Right ventricle myocardium inferior (tissue), 1 donor: ENCODE measurements around the gene ITGAE. TPM values are rescaled to one million over a fixed set of nuclear protein-coding genes. Genes with fewer than 3 reads are reported as not detected.
"Not testable (repeated sequence)": the region's sequence is repeated elsewhere in the genome, so short reads cannot be mapped to it uniquely, and the experiment has no call there.

Experiments used
- ATAC-seq: fragments of 200-7000 bp; cut with Tn5 transposase; one replicate; pipeline ENCODE4 v1.9.1; 2020; ENCODE audit warnings: mild to moderate bottlenecking, moderate library complexity
- DNase-seq: peaks from one replicate; pipeline ENCODE4 v3.0.0; 2021; ENCODE audit errors: missing footprints
- intact Hi-C: fragments of 100-400 bp; cut with DNase I; formaldehyde crosslinking; loops from one replicate; pipeline ENCODE4 v1.11.0; 2022
- total RNA-seq: library from RNA; stranded (reverse); fragmentation: NEBNext Ultra II Directional; extraction: Animal tissue kit (Norgen Biotek cat#: 25700); gene quantifications from one replicate; pipeline ENCODE4 v1.2.1, GENCODE V29; 2021
- donor health status: DM: no; HTN: yes; CAD: no; lungs with severe emphysema.

ITGAE gene
- total RNA-seq, 1 donor from 2014 or later: 17.6 TPM

- no peak for ATAC-seq
- intact Hi-C loops: no loop called here
- no peak for DNase-seq
Observed at GRCh38 chr17:3799181-3799945, 1.6 kb downstream of the ITGAE start.

GRCh38 chr17:3798273-3799180 lies 2.5 kb downstream of the ITGAE start:
- no peak for ATAC-seq
- no peak for DNase-seq
- intact Hi-C loops: no loop called here

GRCh38 chr17:3796822-3797170 lies 4.2 kb downstream of the ITGAE start:
- DNase-seq (no peak), ATAC-seq (no peak)
- intact Hi-C loops: no loop called here

- ATAC-seq (no peak), DNase-seq (no peak)
- intact Hi-C loops: no loop called here
Observed at GRCh38 chr17:3796110-3796821, 4.7 kb downstream of the ITGAE start.

GRCh38 chr17:3795390-3796102 lies 5.4 kb downstream of the ITGAE start:
- DNase-seq: no peak
- intact Hi-C loops: no loop called here
- no peak for ATAC-seq

- no peak for DNase-seq
- ATAC-seq: no peak
- intact Hi-C loops: no loop called here
Observed at GRCh38 chr17:3794557-3795389, 6.2 kb downstream of the ITGAE start.

- DNase-seq, intact Hi-C loops, ATAC-seq: not testable (repeated sequence)
Observed at GRCh38 chr17:3794152-3794551, 6.8 kb downstream of the ITGAE start.

GRCh38 chr17:3793258-3793657 lies 7.7 kb downstream of the ITGAE start:
- ATAC-seq, intact Hi-C loops, DNase-seq: not testable (repeated sequence)

GRCh38 chr17:3792481-3792880 lies 8.5 kb downstream of the ITGAE start:
- intact Hi-C loops: no loop called here
- ATAC-seq (no peak), DNase-seq (no peak)

- intact Hi-C loops: no loop called here
- ATAC-seq: no peak
- no peak for DNase-seq
Observed at GRCh38 chr17:3788200-3788599, 12.8 kb downstream of the ITGAE start.

GRCh38 chr17:3785323-3785722 lies 15.7 kb downstream of the ITGAE start:
- ATAC-seq, DNase-seq, intact Hi-C loops: not testable (repeated sequence)

GRCh38 chr17:3782751-3783150 lies 18.2 kb downstream of the ITGAE start:
- DNase-seq (no peak), ATAC-seq (no peak)
- intact Hi-C loops: no loop called here

GRCh38 chr17:3780986-3781385 lies 20.0 kb downstream of the ITGAE start:
- ATAC-seq: no peak
- intact Hi-C loops: no loop called here
- DNase-seq: no peak

- DNase-seq (no peak), ATAC-seq (no peak)
- intact Hi-C loops: no loop called here
Observed at GRCh38 chr17:3777366-3778120, 23.4 kb downstream of the ITGAE start.

GRCh38 chr17:3773966-3774365 lies 27.0 kb downstream of the ITGAE start:
- intact Hi-C loops: no loop called here
- DNase-seq (no peak), ATAC-seq (no peak)

- no peak for ATAC-seq
- DNase-seq: no peak
- intact Hi-C loops: no loop called here
Observed at GRCh38 chr17:3773511-3773910, 27.5 kb downstream of the ITGAE start.

- intact Hi-C loops: no loop called here
- no peak for ATAC-seq
Observed at GRCh38 chr17:3772764-3773163, 28.2 kb downstream of the ITGAE start.

More at GRCh38 chr17:3772764-3773163, 28.2 kb downstream of the ITGAE start:
- DNase-seq: no peak
